ENCODE results near the gene SNX15. TPM values are rescaled to one million over a fixed set of nuclear protein-coding genes. Genes with fewer than 3 reads are reported as not detected.

SNX15 gene
- total RNA-seq, 2 donors from 2014 or later, result 23.4 to 25.2 TPM

GRCh38 chr11:65084598-65085375 is 57.5 kb downstream of the SNX15 start:
- H3K4me1 ChIP-seq (replicated peaks), result peaks cover 5% of the 10 kb centered on the region
- TF ChIP-seq POLR2A (IDR thresholded peaks at IDR 0.05) (no peak), POLR2AphosphoS5 (IDR thresholded peaks at IDR 0.05) (no peak)
- TF ChIP-seq, protein P1, sequence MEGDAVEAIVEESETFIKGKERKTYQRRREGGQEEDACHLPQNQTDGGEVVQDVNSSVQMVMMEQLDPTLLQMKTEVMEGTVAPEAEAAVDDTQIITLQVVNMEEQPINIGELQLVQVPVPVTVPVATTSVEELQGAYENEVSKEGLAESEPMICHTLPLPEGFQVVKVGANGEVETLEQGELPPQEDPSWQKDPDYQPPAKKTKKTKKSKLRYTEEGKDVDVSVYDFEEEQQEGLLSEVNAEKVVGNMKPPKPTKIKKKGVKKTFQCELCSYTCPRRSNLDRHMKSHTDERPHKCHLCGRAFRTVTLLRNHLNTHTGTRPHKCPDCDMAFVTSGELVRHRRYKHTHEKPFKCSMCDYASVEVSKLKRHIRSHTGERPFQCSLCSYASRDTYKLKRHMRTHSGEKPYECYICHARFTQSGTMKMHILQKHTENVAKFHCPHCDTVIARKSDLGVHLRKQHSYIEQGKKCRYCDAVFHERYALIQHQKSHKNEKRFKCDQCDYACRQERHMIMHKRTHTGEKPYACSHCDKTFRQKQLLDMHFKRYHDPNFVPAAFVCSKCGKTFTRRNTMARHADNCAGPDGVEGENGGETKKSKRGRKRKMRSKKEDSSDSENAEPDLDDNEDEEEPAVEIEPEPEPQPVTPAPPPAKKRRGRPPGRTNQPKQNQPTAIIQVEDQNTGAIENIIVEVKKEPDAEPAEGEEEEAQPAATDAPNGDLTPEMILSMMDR (IDR thresholded peaks at IDR 0.05), result no peak
- peak overlapping the region; percentile 77 to 78 for H3K4me3 ChIP-seq
- H3K36me3 ChIP-seq, result peaks cover 0 to 5% of the 10 kb centered on the region in 2 donors
- H3K27ac ChIP-seq, result peak overlapping the region; percentile 91 to 94
- H3K27me3 ChIP-seq (replicated peaks; ENCODE audit: insufficient read depth), result no peaks in the 10 kb centered on the region
- H3K9me3 ChIP-seq, result no peaks in the 10 kb centered on the region
- intact Hi-C loops (cut with DNase I), result loop anchor here (5.0 kb wide), 2 partner anchors 33 to 42 kb away; partner anchors contain the start of genes SAC3D1 and ZNHIT2
- DNase-seq (ENCODE audit: low spot score), result no peak
- WGBS, result 35% methylated on average over 23 of the region's 23 CpGs

DNA sequence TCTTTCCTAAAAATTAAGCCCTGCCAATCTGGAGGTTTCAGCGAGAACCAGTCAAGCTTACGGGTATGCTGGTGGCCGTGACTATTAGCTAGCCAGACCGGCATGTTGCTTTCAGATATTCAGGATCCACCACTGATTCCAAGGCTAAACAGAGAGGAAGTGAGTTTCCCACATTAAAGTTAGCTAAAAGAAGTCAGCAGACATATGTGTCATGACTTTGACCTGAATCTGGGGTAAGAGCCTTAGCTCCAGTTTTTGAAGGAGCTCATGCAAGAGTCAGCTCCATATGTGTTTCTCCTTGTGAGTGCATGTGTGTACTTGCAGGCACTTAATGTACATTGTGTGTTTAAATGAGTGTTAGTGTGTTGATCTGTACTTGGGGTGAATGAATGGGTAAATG is 58.2 kb downstream of the SNX15 start:
- H3K36me3 ChIP-seq, result peaks cover 0 to 5% of the 10 kb centered on the region in 2 donors
- H3K9me3 ChIP-seq, result no peaks in the 10 kb centered on the region
- TF ChIP-seq POLR2A (IDR thresholded peaks at IDR 0.05), result no peak
- TF ChIP-seq POLR2AphosphoS5 (IDR thresholded peaks at IDR 0.05), result no peak
- TF ChIP-seq, protein P1 (IDR thresholded peaks at IDR 0.05), result no peak
- 92% methylated on average over 4 of the region's 4 CpGs for WGBS
- H3K27me3 ChIP-seq (replicated peaks; ENCODE audit: insufficient read depth), result no peaks in the 10 kb centered on the region
- DNase-seq (ENCODE audit: low spot score), result no peak
- peaks cover 5% of the 10 kb centered on the region for H3K4me1 ChIP-seq (replicated peaks)
- H3K4me3 ChIP-seq, result no peak overlapping the region
- no peak overlapping the region for H3K27ac ChIP-seq
- intact Hi-C loops (cut with DNase I), result no loop called here

DNA sequence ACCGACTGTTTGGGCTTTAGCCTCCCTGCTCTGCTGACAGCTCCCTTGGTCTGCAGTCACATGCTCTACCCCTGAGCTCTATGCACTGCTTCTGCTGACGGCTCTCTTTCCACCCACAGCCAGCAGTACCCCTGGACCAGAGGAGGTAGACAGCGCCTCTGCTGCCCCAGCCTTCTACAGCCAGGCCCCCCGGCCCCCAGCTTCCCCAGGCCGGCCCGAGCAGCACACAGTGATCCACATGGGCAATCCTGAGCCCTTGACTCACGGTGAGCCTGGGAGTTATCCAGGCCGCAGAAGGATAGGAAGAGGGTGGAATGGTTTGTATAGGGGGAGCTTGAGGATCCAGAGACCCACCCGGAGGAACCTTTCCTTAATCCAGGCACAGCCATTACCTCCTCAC is 59.6 kb downstream of the SNX15 start:
- intact Hi-C loops (cut with DNase I), result no loop called here

GRCh38 chr11:65087216-65087615 is 60.0 kb downstream of the SNX15 start:
- Histone ChIP-seq H3K27me3 (replicated peaks; ENCODE audit: insufficient read depth) (no peaks in the 10 kb centered on the region), H3K36me3 (peaks cover 0 to 5% of the 10 kb centered on the region in 2 donors), H3K4me1 (replicated peaks) (peaks cover 5% of the 10 kb centered on the region), H3K9me3 (no peaks in the 10 kb centered on the region), H3K4me3 (no peak overlapping the region), H3K27ac (no peak overlapping the region)
- no peak for DNase-seq (ENCODE audit: low spot score)
- intact Hi-C loops (cut with DNase I), result no loop called here
- 91% methylated on average over 11 of the region's 11 CpGs for WGBS
- TF ChIP-seq, protein P1 (IDR thresholded peaks at IDR 0.05), result no peak
- no peak for TF ChIP-seq POLR2AphosphoS5 (IDR thresholded peaks at IDR 0.05)
- no peak for TF ChIP-seq POLR2A (IDR thresholded peaks at IDR 0.05)

More for the DNA sequence above, 59.6 kb downstream of the SNX15 start:
- H3K27ac ChIP-seq, result no peak overlapping the region
- peaks cover 5% of the 10 kb centered on the region for H3K4me1 ChIP-seq (replicated peaks)
- no peak for DNase-seq (ENCODE audit: low spot score)
- WGBS, result 92% methylated on average over 9 of the region's 9 CpGs
- H3K4me3 ChIP-seq, result no peak overlapping the region
- peaks cover 0 to 5% of the 10 kb centered on the region in 2 donors for H3K36me3 ChIP-seq
- TF ChIP-seq POLR2A (IDR thresholded peaks at IDR 0.05) (no peak), POLR2AphosphoS5 (IDR thresholded peaks at IDR 0.05) (no peak)
- TF ChIP-seq, protein P1 (IDR thresholded peaks at IDR 0.05), result no peak
- H3K27me3 ChIP-seq (replicated peaks; ENCODE audit: insufficient read depth), result no peaks in the 10 kb centered on the region
- no peaks in the 10 kb centered on the region for H3K9me3 ChIP-seq

- no peak overlapping the region for H3K4me3 ChIP-seq
- WGBS, result 96% methylated on average over 15 of the region's 15 CpGs
- H3K27ac ChIP-seq, result no peak overlapping the region
- H3K9me3 ChIP-seq, result no peaks in the 10 kb centered on the region
- H3K4me1 ChIP-seq (replicated peaks), result peaks cover 5% of the 10 kb centered on the region
- no peak for DNase-seq (ENCODE audit: low spot score)
- peaks cover 0 to 5% of the 10 kb centered on the region in 2 donors for H3K36me3 ChIP-seq
- no peaks in the 10 kb centered on the region for H3K27me3 ChIP-seq (replicated peaks; ENCODE audit: insufficient read depth)
- TF ChIP-seq POLR2A (IDR thresholded peaks at IDR 0.05), result no peak
- TF ChIP-seq, protein P1 (IDR thresholded peaks at IDR 0.05), result no peak
- no peak for TF ChIP-seq POLR2AphosphoS5 (IDR thresholded peaks at IDR 0.05)
- intact Hi-C loops (cut with DNase I), result no loop called here
These were observed 60.6 kb downstream of the SNX15 start for GRCh38 chr11:65087827-65088226.

Data from prostate gland (tissue), 2 donors.